ENCODE data around the gene METTL15. TPM values are rescaled to one million over a fixed set of nuclear protein-coding genes. Genes with fewer than 3 reads are reported as not detected.

METTL15 gene
- total and polyA plus RNA-seq, 2 donors (not counting 1 experiment from before 2014, with no cell fraction given) = 3.9 to 19.7 TPM

GRCh38 chr11:28153586-28153985 is 45.4 kb downstream of the METTL15 start:
- CTCF ChIA-PET = no interaction called here
- no peaks in the 10 kb centered on the region for H3K9me3 Mint-ChIP-seq (ENCODE audit: insufficient read depth)

DNA sequence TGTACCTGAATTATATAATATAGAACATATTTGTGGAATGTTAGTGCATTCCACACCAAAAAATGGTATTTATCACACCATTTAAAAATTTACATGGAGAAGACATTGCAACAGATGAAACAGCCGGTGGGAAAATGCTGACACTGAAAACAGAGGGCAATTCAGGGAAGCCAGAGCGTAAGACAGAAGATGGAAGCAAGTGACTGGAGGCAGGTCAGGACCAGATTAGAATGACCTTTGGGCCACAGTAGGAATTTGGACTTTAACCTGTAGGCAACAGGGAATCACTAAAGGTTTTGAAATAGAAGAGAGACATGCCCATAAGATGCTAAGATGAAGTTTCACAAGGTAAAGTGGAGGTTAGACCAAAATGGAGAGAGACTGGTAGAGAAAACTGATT is 60.5 kb downstream of the METTL15 start:
- DNase-seq = no peak
- H3K79me2 ChIP-seq (ENCODE audit: control insufficient read depth, insufficient read depth, low read length) = no peaks in the 10 kb centered on the region
- TF ChIP-seq CTCF (IDR thresholded peaks at IDR 0.05) (no peak), EZH2 (IDR thresholded peaks at IDR 0.05; ENCODE audit: borderline replicate concordance, insufficient read depth, low read depth, low read length, poor library complexity, severe bottlenecking) (no peak)
- intact Hi-C loops (cut with micrococcal nuclease) = no loop called here
- ChIA-PET CTCF (no interaction called here), POLR2A (no interaction called here)
- H3K36me3 ChIP-seq (replicated peaks in 1 of 2; ENCODE audit: control extremely low read depth in 1 of 2, control insufficient read depth in 1 of 2, extremely low read depth in 1 of 2, insufficient read depth in 2 of 2, low read length in 1 of 2) = peaks cover 0 to 7% of the 10 kb centered on the region in 2 experiments
- no peaks in the 10 kb centered on the region for H3K4me1 ChIP-seq (ENCODE audit: control insufficient read depth in 2 of 2, insufficient read depth in 2 of 2, low read length in 2 of 2)
- Mint-ChIP-seq H3K27ac (no peak overlapping the region), H3K9me3 (ENCODE audit: insufficient read depth) (no peaks in the 10 kb centered on the region), H3K4me3 (no peak overlapping the region), H3K4me1 (no peaks in the 10 kb centered on the region), H3K27me3 (no peaks in the 10 kb centered on the region)
- no peak for ATAC-seq (ENCODE audit: low read depth)
- H4K20me1 ChIP-seq (ENCODE audit: control insufficient read depth, insufficient read depth, low read length, poor library complexity, severe bottlenecking) = no peaks in the 10 kb centered on the region
- H3K9me3 ChIP-seq (ENCODE audit: control extremely low read depth in 1 of 3, control insufficient read depth in 2 of 3, insufficient read depth in 1 of 3, low read length in 2 of 3) = no peaks in the 10 kb centered on the region
- H2AFZ ChIP-seq (ENCODE audit: insufficient read depth, low read depth, low read length, poor library complexity, severe bottlenecking) = no peak overlapping the region
- no peak overlapping the region for H3K27ac ChIP-seq (ENCODE audit: low read length in 2 of 2)
- no peak overlapping the region for H3K4me2 ChIP-seq (replicated peaks; ENCODE audit: low read depth, low read length, poor library complexity, severe bottlenecking)
- no peaks in the 10 kb centered on the region for H3K27me3 ChIP-seq (replicated peaks in 1 of 4; ENCODE audit: control extremely low read depth in 1 of 4, control insufficient read depth in 3 of 4, insufficient read depth in 4 of 4, low read length in 3 of 4)
- 96% methylated on average over 2 of the region's 2 CpGs for WGBS (ENCODE audit: insufficient coverage)
- H3K9ac ChIP-seq (ENCODE audit: low read length) = no peak overlapping the region
- H3K4me3 ChIP-seq (ENCODE audit: control extremely low read depth in 1 of 5, extremely low read depth in 1 of 5, insufficient read depth in 1 of 5, low read depth in 2 of 5, low read length in 4 of 5) = no peak overlapping the region

More at GRCh38 chr11:28153586-28153985, 45.4 kb downstream of the METTL15 start:
- H3K27me3 ChIP-seq (replicated peaks in 1 of 4; ENCODE audit: control extremely low read depth in 1 of 4, control insufficient read depth in 3 of 4, insufficient read depth in 4 of 4, low read length in 3 of 4) = no peaks in the 10 kb centered on the region
- no peaks in the 10 kb centered on the region for H3K27me3 Mint-ChIP-seq
- H4K20me1 ChIP-seq (ENCODE audit: control insufficient read depth, insufficient read depth, low read length, poor library complexity, severe bottlenecking) = no peaks in the 10 kb centered on the region
- H3K4me1 Mint-ChIP-seq = no peaks in the 10 kb centered on the region
- H2AFZ ChIP-seq (ENCODE audit: insufficient read depth, low read depth, low read length, poor library complexity, severe bottlenecking) = no peak overlapping the region
- peaks cover 0 to 2% of the 10 kb centered on the region in 2 experiments for H3K36me3 ChIP-seq (replicated peaks in 1 of 2; ENCODE audit: control extremely low read depth in 1 of 2, control insufficient read depth in 1 of 2, extremely low read depth in 1 of 2, insufficient read depth in 2 of 2, low read length in 1 of 2)
- ATAC-seq (ENCODE audit: low read depth) (no peak), DNase-seq (no peak)
- POLR2A ChIA-PET = no interaction called here
- no peak overlapping the region for H3K27ac ChIP-seq (ENCODE audit: low read length in 2 of 2)
- no peak overlapping the region for H3K27ac Mint-ChIP-seq
- no CpG with 5 or more reads among the region's 2 CpGs for WGBS (ENCODE audit: insufficient coverage)
- no peaks in the 10 kb centered on the region for H3K79me2 ChIP-seq (ENCODE audit: control insufficient read depth, insufficient read depth, low read length)
- H3K9me3 ChIP-seq (ENCODE audit: control extremely low read depth in 1 of 3, control insufficient read depth in 2 of 3, insufficient read depth in 1 of 3, low read length in 2 of 3) = no peaks in the 10 kb centered on the region
- no peak for TF ChIP-seq EZH2 (IDR thresholded peaks at IDR 0.05; ENCODE audit: borderline replicate concordance, insufficient read depth, low read depth, low read length, poor library complexity, severe bottlenecking)
- TF ChIP-seq CTCF (IDR thresholded peaks at IDR 0.05) = no peak
- no peak overlapping the region for H3K4me2 ChIP-seq (replicated peaks; ENCODE audit: low read depth, low read length, poor library complexity, severe bottlenecking)
- intact Hi-C loops (cut with micrococcal nuclease) = no loop called here
- H3K4me3 ChIP-seq (ENCODE audit: control extremely low read depth in 1 of 5, extremely low read depth in 1 of 5, insufficient read depth in 1 of 5, low read depth in 2 of 5, low read length in 4 of 5) = no peak overlapping the region
- H3K9ac ChIP-seq (ENCODE audit: low read length) = no peak overlapping the region
- H3K4me1 ChIP-seq (ENCODE audit: control insufficient read depth in 2 of 2, insufficient read depth in 2 of 2, low read length in 2 of 2) = no peaks in the 10 kb centered on the region
- no peak overlapping the region for H3K4me3 Mint-ChIP-seq
